Astrocyte (in vitro differentiated cells and primary cell): ENCODE data around the gene FAM47E. TPM values are rescaled to one million over a fixed set of nuclear protein-coding genes. Genes with fewer than 3 reads are reported as not detected.

Source experiments
- DNase-seq: peaks from one replicate; pipeline ENCODE4 v3.0.0-alpha.2; 2010; ENCODE audit warnings: low read depth
- FAIRE-seq: peaks from 2 replicates; lab custom pipeline; 2011; peaks lifted over from hg19 to GRCh38; lab: Jason Lieb, UNC
- H2AFZ ChIP-seq: 2 replicates; pipeline ENCODE4 v1.6.0; 2012; ENCODE audit warnings: low read depth, low read length, inconsistent platforms
- H3K27ac ChIP-seq: 2 replicates; pipeline ENCODE4 v1.5.1; 2011; ENCODE audit warnings: low read depth, low read length, inconsistent platforms
- H3K27me3 ChIP-seq: 2 replicates; pipeline ENCODE4 v1.6.0; 2011; ENCODE audit warnings: low read length, inconsistent platforms; ENCODE audit not compliant: insufficient read depth
- H3K36me3 ChIP-seq: 2 replicates; pipeline ENCODE4 v1.5.1; 2011; ENCODE audit warnings: low read length, inconsistent platforms; ENCODE audit not compliant: insufficient read depth
- H3K4me1 ChIP-seq: 2 replicates; pipeline ENCODE4 v1.5.1; 2011; ENCODE audit warnings: low read length, inconsistent platforms; ENCODE audit not compliant: insufficient read depth
- H3K4me2 ChIP-seq: 2 replicates; pipeline ENCODE4 v1.6.0; 2012; ENCODE audit warnings: low read length, inconsistent platforms
- H3K4me3 ChIP-seq: 2 replicates; pipeline ENCODE4 v1.5.1; 2011; ENCODE audit warnings: low read depth, mild to moderate bottlenecking, low read length, inconsistent platforms; ENCODE audit not compliant: insufficient read depth
- H3K79me2 ChIP-seq: 2 replicates; pipeline ENCODE4 v1.6.0; 2012; ENCODE audit warnings: mild to moderate bottlenecking, low read length, inconsistent platforms; ENCODE audit not compliant: insufficient read depth
- H3K9ac ChIP-seq: 2 replicates; pipeline ENCODE4 v1.6.0; 2012; ENCODE audit warnings: mild to moderate bottlenecking, low read length, inconsistent platforms
- H3K9me3 ChIP-seq: 2 replicates; pipeline ENCODE4 v1.5.1; 2012; ENCODE audit warnings: low read depth, mild to moderate bottlenecking, low read length, inconsistent platforms; ENCODE audit not compliant: insufficient read depth
- H4K20me1 ChIP-seq: 2 replicates; pipeline ENCODE4 v1.6.0; 2012; ENCODE audit warnings: low read length, inconsistent platforms; ENCODE audit not compliant: insufficient read depth
- H3K27ac Mint-ChIP-seq: one replicate; pipeline ENCODE4 v1.8.0; 2021; ENCODE audit warnings: mild to moderate bottlenecking, mixed read lengths; ENCODE audit not compliant: unreplicated experiment
- H3K27me3 Mint-ChIP-seq: one replicate; pipeline ENCODE4 v1.8.0; 2021; ENCODE audit warnings: low read depth, mixed read lengths; ENCODE audit not compliant: unreplicated experiment
- H3K36me3 Mint-ChIP-seq: one replicate; pipeline ENCODE4 v1.8.0; 2021; ENCODE audit warnings: low read depth, mixed read lengths; ENCODE audit not compliant: unreplicated experiment
- H3K4me1 Mint-ChIP-seq: one replicate; pipeline ENCODE4 v1.8.0; 2021; ENCODE audit warnings: low read depth, mixed read lengths; ENCODE audit not compliant: unreplicated experiment
- H3K4me3 Mint-ChIP-seq: one replicate; pipeline ENCODE4 v1.8.0; 2021; ENCODE audit warnings: mild to moderate bottlenecking, moderate library complexity, mixed read lengths; ENCODE audit not compliant: unreplicated experiment
- H3K9me3 Mint-ChIP-seq: one replicate; pipeline ENCODE4 v1.8.0; 2021; ENCODE audit warnings: mild to moderate bottlenecking, mixed read lengths; ENCODE audit not compliant: unreplicated experiment
- CTCF ChIP-seq: IDR thresholded peaks from 2 replicates; pipeline ENCODE4 v1.5.1; 2011; ENCODE audit warnings: low read depth, mild to moderate bottlenecking, inconsistent platforms, low read length, moderate library complexity; ENCODE audit not compliant: insufficient read depth
- EZH2 ChIP-seq: IDR thresholded peaks from 2 replicates; pipeline ENCODE4 v1.6.1; 2012; ENCODE audit warnings: mild to moderate bottlenecking, low read length, inconsistent platforms; ENCODE audit not compliant: insufficient read depth
- total RNA-seq: library from RNA; stranded (reverse); gene quantifications from 2 replicates; pipeline ENCODE4 v1.2.1, GENCODE V29; 2021

Gene FAM47E
- total RNA-seq, 1 donor from 2014 or later = 0.54 TPM

DNA sequence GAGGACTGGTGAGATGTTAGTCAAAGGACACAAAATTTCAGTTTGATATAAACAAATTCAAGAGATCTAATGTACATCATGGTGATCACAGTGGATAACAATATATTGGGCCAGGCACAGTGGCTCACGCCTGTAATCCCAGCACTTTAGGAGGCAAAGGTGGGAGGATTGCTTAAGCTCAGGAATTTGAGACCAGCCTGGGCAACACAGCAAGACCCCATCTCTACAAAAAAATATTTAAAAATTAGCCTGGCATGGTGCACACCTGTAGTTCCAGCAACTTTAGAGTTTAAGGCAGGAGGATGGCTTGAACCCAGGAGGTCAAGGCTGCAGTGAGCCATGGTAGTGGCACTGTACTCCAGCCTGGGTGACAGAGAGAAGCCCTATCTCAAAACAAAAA is 46.6 kb upstream of the FAM47E start:
- Histone ChIP-seq H3K9me3 (no peaks in the 10 kb centered on the region), H3K36me3 (no peaks in the 10 kb centered on the region), H3K9ac (no peak overlapping the region), H3K4me2 (no peak overlapping the region), H3K27me3 (no peaks in the 10 kb centered on the region), H3K27ac (no peak overlapping the region), H3K4me3 (no peak overlapping the region), H2AFZ (no peak overlapping the region), H4K20me1 (peaks cover 48% of the 10 kb centered on the region), H3K79me2 (peaks cover 99% of the 10 kb centered on the region), H3K4me1 (peaks cover 8% of the 10 kb centered on the region)
- H3K4me3 Mint-ChIP-seq = no peak overlapping the region
- H3K9me3 Mint-ChIP-seq = no peaks in the 10 kb centered on the region
- peaks cover 29% of the 10 kb centered on the region for H3K4me1 Mint-ChIP-seq
- no peak for TF ChIP-seq EZH2
- no peak for TF ChIP-seq CTCF
- no peak for FAIRE-seq
- no peak overlapping the region for H3K27ac Mint-ChIP-seq
- H3K27me3 Mint-ChIP-seq = no peaks in the 10 kb centered on the region
- peaks cover 1% of the 10 kb centered on the region for H3K36me3 Mint-ChIP-seq
- DNase-seq = no peak

- peaks cover 32% of the 10 kb centered on the region for H3K4me1 Mint-ChIP-seq
- H3K9me3 Mint-ChIP-seq = no peaks in the 10 kb centered on the region
- Histone ChIP-seq H3K79me2 (peaks cover 99% of the 10 kb centered on the region), H3K4me3 (no peak overlapping the region), H3K9ac (no peak overlapping the region), H2AFZ (no peak overlapping the region), H3K4me1 (peaks cover 6% of the 10 kb centered on the region), H3K9me3 (no peaks in the 10 kb centered on the region), H3K27me3 (no peaks in the 10 kb centered on the region), H3K27ac (no peak overlapping the region), H4K20me1 (peaks cover 48% of the 10 kb centered on the region), H3K36me3 (no peaks in the 10 kb centered on the region), H3K4me2 (no peak overlapping the region)
- DNase-seq = no peak
- no peak for FAIRE-seq
- no peaks in the 10 kb centered on the region for H3K36me3 Mint-ChIP-seq
- H3K4me3 Mint-ChIP-seq = no peak overlapping the region
- H3K27me3 Mint-ChIP-seq = no peaks in the 10 kb centered on the region
- no peak for TF ChIP-seq CTCF
- TF ChIP-seq EZH2 = no peak
- no peak overlapping the region for H3K27ac Mint-ChIP-seq
These were observed 46.0 kb upstream of the FAM47E start for GRCh38 chr4:76205476-76205875.

DNA sequence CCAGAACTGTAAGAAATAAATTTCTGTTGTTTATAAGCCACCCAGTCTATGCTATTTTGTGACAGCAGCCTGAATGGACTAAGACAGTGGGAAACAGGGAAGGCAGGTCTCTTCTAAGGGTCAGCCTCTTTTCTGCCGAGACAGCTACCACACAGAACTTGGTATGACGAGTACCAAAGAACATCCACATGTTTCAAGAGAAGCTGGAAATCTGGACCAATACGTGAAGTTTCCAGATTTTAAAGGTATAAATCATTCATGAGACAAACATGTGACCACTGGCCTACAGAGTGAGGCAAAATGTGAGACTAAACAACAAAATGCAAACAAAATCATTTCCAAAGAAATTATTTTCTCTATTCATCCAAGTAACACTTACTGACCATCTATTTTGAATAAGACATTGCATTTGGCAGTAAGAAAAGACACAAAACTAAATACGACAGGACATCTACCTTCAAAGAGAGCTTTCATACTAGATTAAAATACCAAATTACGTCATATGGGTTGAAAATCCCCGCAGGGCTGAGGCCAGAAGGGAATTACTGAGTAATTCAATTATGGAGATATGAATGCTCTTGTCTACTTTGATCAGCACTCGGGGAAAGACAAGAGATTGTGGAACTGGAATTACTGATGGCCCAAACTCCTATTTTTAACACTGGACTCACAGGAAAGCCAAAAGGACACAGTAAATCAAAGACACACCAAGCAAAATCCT is 45.1 kb upstream of the FAM47E start:
- no peaks in the 10 kb centered on the region for H3K9me3 Mint-ChIP-seq
- no peaks in the 10 kb centered on the region for H3K27me3 Mint-ChIP-seq
- TF ChIP-seq EZH2 (no peak), CTCF (no peak)
- Histone ChIP-seq H3K9me3 (no peaks in the 10 kb centered on the region), H3K4me1 (peaks cover 11% of the 10 kb centered on the region), H3K27ac (peak overlapping the region; percentile 23), H3K4me2 (no peak overlapping the region), H3K9ac (no peak overlapping the region), H4K20me1 (peaks cover 44% of the 10 kb centered on the region), H2AFZ (no peak overlapping the region), H3K4me3 (no peak overlapping the region), H3K36me3 (no peaks in the 10 kb centered on the region), H3K79me2 (peaks cover 99% of the 10 kb centered on the region), H3K27me3 (no peaks in the 10 kb centered on the region)
- DNase-seq = no peak
- no peak for FAIRE-seq
- peak overlapping the region; percentile 34 for H3K27ac Mint-ChIP-seq
- H3K36me3 Mint-ChIP-seq = no peaks in the 10 kb centered on the region
- H3K4me3 Mint-ChIP-seq = no peak overlapping the region
- H3K4me1 Mint-ChIP-seq = peaks cover 36% of the 10 kb centered on the region
